Bronchial epithelial cell (primary cell): Measurements from ENCODE around the gene QKI. TPM values are rescaled to one million over a fixed set of nuclear protein-coding genes. Genes with fewer than 3 reads are reported as not detected.
"Not testable (repeated sequence)": the region's sequence is repeated elsewhere in the genome, so short reads cannot be mapped to it uniquely, and the experiment has no call there.

Experiments
- DNase-seq: peaks from one replicate; pipeline ENCODE4 v3.0.0-alpha.2; 2010; ENCODE audit warnings: low read depth
- FAIRE-seq: peaks from 2 replicates; lab custom pipeline; 2011; peaks lifted over from hg19 to GRCh38; lab: Jason Lieb, UNC
- H3K27me3 ChIP-seq: 2 replicates; pipeline ENCODE4 v1.5.1; 2011; ENCODE audit warnings: low read length; ENCODE audit not compliant: control insufficient read depth, insufficient read depth
- H3K36me3 ChIP-seq: 2 replicates; pipeline ENCODE4 v1.5.1; 2011; ENCODE audit warnings: low read length; ENCODE audit not compliant: control insufficient read depth, insufficient read depth
- H3K4me3 ChIP-seq: 2 replicates; pipeline ENCODE4 v1.5.1; 2011; ENCODE audit warnings: mild to moderate bottlenecking, low read depth, low read length, control low read depth
- total RNA-seq: library from RNA; depleted of rRNA; stranded (reverse); fragments of >200 nt; gene quantifications from 2 replicates; pipeline ENCODE4 v1.2.1, GENCODE V29; 2014
- TF ChIP-seq, protein P1 (sequence below): IDR thresholded peaks from 2 replicates; pipeline ENCODE4 v1.5.1; 2011; ENCODE audit warnings: mild to moderate bottlenecking, moderate library complexity, low read length, control low read depth, inconsistent platforms; ENCODE audit not compliant: insufficient read depth, severe bottlenecking

QKI gene
- total RNA-seq, 1 donor from 2014 or later = 51.1 TPM

DNA sequence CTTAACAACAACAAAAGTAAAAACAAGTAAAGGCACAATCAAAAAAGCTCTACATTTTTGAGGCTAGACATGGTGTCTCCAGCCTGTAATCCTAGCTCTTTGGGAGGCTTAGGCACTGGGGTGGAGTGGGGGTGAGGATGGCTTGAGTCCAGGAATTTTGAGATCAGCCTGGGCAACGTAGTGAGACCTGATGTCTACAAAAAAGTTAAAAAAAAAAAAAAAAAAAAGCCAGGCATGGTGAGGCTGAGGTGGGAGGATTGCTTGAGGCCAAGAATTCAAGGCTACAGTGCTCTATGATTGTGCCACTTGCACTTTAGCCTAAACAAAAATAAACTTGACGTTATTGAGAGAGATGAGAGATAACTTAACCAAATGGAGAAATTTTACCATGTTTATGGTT lies 60.1 kb downstream of the QKI start:
- no peak for FAIRE-seq
- TF ChIP-seq, protein P1, sequence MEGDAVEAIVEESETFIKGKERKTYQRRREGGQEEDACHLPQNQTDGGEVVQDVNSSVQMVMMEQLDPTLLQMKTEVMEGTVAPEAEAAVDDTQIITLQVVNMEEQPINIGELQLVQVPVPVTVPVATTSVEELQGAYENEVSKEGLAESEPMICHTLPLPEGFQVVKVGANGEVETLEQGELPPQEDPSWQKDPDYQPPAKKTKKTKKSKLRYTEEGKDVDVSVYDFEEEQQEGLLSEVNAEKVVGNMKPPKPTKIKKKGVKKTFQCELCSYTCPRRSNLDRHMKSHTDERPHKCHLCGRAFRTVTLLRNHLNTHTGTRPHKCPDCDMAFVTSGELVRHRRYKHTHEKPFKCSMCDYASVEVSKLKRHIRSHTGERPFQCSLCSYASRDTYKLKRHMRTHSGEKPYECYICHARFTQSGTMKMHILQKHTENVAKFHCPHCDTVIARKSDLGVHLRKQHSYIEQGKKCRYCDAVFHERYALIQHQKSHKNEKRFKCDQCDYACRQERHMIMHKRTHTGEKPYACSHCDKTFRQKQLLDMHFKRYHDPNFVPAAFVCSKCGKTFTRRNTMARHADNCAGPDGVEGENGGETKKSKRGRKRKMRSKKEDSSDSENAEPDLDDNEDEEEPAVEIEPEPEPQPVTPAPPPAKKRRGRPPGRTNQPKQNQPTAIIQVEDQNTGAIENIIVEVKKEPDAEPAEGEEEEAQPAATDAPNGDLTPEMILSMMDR = no peak

DNA sequence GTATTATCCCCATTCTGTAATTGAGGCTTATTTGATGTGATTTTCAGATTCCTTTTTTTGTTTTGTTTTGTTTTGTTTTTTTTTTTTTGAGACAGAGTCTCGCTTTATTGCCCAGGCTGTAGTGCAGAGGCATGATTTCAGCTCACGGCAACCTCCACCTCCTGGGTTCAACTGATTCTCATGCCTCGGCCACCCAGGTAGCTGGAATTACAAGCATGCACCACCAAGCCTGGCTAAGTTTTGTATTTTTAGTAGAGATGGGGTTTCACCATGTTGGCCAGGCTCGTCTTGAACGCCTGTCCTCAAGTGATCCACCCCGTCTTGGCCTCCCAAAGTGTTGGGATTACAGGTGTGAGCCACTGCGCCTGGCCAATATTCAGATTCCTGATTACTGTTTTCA lies 62.4 kb downstream of the QKI start:
- H3K27me3 ChIP-seq, H3K36me3 ChIP-seq, DNase-seq, H3K4me3 ChIP-seq, FAIRE-seq: not testable (repeated sequence)

More for the DNA sequence above, 60.1 kb downstream of the QKI start:
- no peak for DNase-seq
- Histone ChIP-seq H3K4me3 (no peak overlapping the region), H3K36me3 (peaks cover 1% of the 10 kb centered on the region), H3K27me3 (no peaks in the 10 kb centered on the region)

DNA sequence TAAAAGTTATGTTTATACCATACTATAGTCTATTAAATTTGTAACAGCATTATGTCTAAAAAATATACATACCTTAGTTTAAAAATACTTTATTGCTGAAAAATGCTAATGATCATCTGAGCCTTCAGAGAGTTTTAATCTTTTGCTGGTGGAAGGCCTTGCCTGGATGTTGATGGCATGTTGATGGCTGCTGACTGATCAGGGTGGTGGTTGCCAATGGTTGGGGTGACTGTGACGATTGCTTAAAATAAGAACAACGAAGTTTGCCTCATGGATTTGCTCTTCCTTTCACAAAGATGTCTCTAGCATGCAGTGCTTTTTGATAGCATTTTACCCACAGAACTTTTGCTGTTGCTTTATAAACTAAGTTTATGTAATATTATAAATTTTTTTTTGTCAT lies 68.6 kb downstream of the QKI start:
- TF ChIP-seq, protein P1 = no peak
- Histone ChIP-seq H3K4me3 (no peak overlapping the region), H3K27me3 (no peaks in the 10 kb centered on the region), H3K36me3 (peaks cover 1% of the 10 kb centered on the region)
- no peak for DNase-seq
- no peak for FAIRE-seq

DNA sequence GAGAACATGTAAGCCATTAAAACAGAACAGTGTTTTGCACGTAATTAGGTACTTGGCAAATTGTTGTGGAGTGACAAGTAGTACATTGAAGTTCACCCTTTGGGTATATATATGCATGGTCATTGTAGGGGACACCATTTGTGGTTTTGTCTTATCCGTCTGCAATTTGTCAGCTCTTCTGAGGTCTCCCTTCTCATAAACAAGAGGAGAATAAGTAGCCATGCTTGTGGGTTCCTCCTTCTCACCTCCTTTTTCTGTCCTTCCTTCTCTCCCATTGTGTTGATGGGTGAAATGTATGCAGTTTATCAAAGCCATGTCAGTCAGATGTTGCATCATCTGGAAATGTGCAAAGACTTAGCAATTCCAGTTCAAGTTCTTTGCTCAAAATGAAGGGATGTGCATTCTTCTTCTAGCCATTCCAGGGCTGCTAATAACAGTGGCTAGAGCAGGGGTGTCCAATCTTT lies 70.9 kb downstream of the QKI start:
- no peak overlapping the region for H3K4me3 ChIP-seq
- H3K27me3 ChIP-seq = no peaks in the 10 kb centered on the region
- DNase-seq (no peak), FAIRE-seq (no peak)
- no peaks in the 10 kb centered on the region for H3K36me3 ChIP-seq
- TF ChIP-seq, protein P1 = no peak

DNA sequence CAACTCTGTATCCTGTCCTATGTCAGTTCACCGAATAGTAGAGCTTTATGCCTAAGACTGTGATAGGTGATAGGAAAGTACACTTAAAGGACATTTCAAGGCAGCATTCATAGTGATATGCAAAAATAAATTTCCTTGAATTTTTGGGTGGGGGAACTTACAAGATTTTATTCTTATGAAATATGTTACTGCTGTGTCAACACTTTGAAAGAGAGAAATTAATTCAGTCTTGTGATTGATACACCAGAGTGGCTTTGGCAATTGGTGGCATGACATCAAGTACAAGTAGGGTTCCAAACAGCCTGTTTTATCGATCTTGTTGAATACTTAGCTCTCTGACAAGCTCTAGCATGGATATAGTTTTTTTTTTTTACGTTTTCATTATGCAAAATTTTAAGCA lies 72.3 kb downstream of the QKI start:
- TF ChIP-seq, protein P1 = no peak
- no peaks in the 10 kb centered on the region for H3K27me3 ChIP-seq
- FAIRE-seq = no peak

DNA sequence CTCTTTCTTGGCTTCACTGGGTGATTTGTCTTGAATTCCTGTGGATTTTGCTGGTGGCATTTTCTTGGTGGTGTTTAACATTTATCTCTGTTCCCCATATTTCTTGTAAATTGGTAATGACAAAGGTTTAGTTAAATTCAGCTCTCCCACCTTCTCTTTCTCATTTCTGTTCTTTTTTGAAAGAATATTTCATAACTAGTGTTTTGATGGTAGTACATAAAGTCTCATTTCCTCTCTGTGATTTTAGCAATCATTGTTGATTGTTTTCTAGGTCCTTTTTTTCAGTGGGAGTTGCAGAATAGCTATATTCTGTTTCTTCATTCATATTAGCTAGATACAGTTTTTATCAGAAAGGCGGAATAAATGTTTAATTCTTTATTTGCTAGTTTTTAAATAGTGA lies 73.1 kb downstream of the QKI start:
- no peak for DNase-seq
- TF ChIP-seq, protein P1 = no peak
- Histone ChIP-seq H3K4me3 (no peak overlapping the region), H3K36me3 (no peaks in the 10 kb centered on the region), H3K27me3 (no peaks in the 10 kb centered on the region)
- FAIRE-seq = no peak

More for the DNA sequence above, 72.3 kb downstream of the QKI start:
- Histone ChIP-seq H3K36me3 (no peaks in the 10 kb centered on the region), H3K4me3 (no peak overlapping the region)
- no peak for DNase-seq
